HepG2 (cell line): ENCODE measurements around the gene SOCS7. TPM values are rescaled to one million over a fixed set of nuclear protein-coding genes. Genes with fewer than 3 reads are reported as not detected.
A peak's percentile ranks its signal among the peaks of the same experiment; 100 is the strongest.

ENCODE experiments used
- IKZF4 ChIP-seq: sonication (generic); formaldehyde crosslinking; IDR thresholded peaks from 2 replicates; pipeline ENCODE4 v1.5.1; 2020; ENCODE audit warnings: borderline replicate concordance, mild to moderate bottlenecking, low read depth, missing genetic modification reagents; ENCODE audit errors: not compliant biosample characterization
- KDM4B ChIP-seq: sonication (generic); formaldehyde crosslinking; IDR thresholded peaks from 2 replicates; pipeline ENCODE4 v1.4.0; 2020; ENCODE audit warnings: missing genetic modification reagents
- KLF11 ChIP-seq: IDR thresholded peaks from 2 replicates; pipeline ENCODE4 v1.6.1; 2016; ENCODE audit warnings: missing compliant biosample characterization
- MAF1 ChIP-seq: sonication (generic); formaldehyde crosslinking; IDR thresholded peaks from 2 replicates; pipeline ENCODE4 v1.5.0; 2020; ENCODE audit warnings: missing genetic modification reagents, borderline replicate concordance
- NONO ChIP-seq, 2 experiments: fragments of 450-650 bp in 1 of 2; sonication (generic) in 1 of 2; formaldehyde crosslinking in 1 of 2; IDR thresholded peaks in 1 of 2; conservative IDR thresholded peaks in 1 of 2; 2 replicates each; pipeline versions ENCODE4 v1.6.1 to v1.8.0; 2017 to 2022; ENCODE audit warnings: mild to moderate bottlenecking in 1 of 2, missing genetic modification reagents in 1 of 2, moderate library complexity in 1 of 2
- ZMYM3 ChIP-seq: sonication (generic); formaldehyde crosslinking; IDR thresholded peaks from 2 replicates; pipeline ENCODE4 v1.5.1; 2020; ENCODE audit warnings: mild to moderate bottlenecking, missing genetic modification reagents
- ZNF280D ChIP-seq: sonication (generic); formaldehyde crosslinking; IDR thresholded peaks from 2 replicates; pipeline ENCODE4 v1.5.1; 2020; ENCODE audit warnings: mild to moderate bottlenecking, missing genetic modification reagents
- ZNF484 ChIP-seq: sonication (generic); formaldehyde crosslinking; IDR thresholded peaks from 2 replicates; pipeline ENCODE4 v1.5.1; 2020; ENCODE audit warnings: mild to moderate bottlenecking, low read depth, missing genetic modification reagents, borderline replicate concordance
- ZNF546 ChIP-seq: sonication (generic); formaldehyde crosslinking; conservative IDR thresholded peaks from 2 replicates; pipeline ENCODE4 v1.8.1; 2023; ENCODE audit warnings: mild to moderate bottlenecking, missing genetic modification reagents
- polyA plus RNA-seq, 8 experiments: library from polyadenylated mRNA; depleted of rRNA in 3 of 8; stranded (reverse) in 7 of 8; unstranded in 1 of 8; fragments of >200 nt; fragmentation: Illumina TruSeq in 4 of 8; extraction: Trizol in 4 of 8; gene quantifications; 2 replicates each; pipeline versions ENCODE4 v1.2.1 to v1.2.3, GENCODE V29; 2011 to 2016; ENCODE audit warnings: low read depth in 4 of 8, missing spikeins in 1 of 8, mixed read lengths in 1 of 8; ENCODE audit not compliant: insufficient read depth in 1 of 8
- total RNA-seq, 5 experiments: library from RNA; depleted of rRNA; stranded (reverse); fragments of >200 nt; fragmentation: Illumina TruSeq; extraction: Trizol; gene quantifications; 2 replicates each; pipeline ENCODE4 v1.2.3, GENCODE V29; 2016; ENCODE audit warnings: low read depth in 1 of 5
- TF ChIP-seq, protein P1 (sequence below): sonication (generic); formaldehyde crosslinking; IDR thresholded peaks from 2 replicates; pipeline ENCODE4 v1.5.0; 2020; ENCODE audit warnings: missing genetic modification reagents
- TF ChIP-seq, protein P2 (sequence below): sonication (generic); formaldehyde crosslinking; IDR thresholded peaks from 2 replicates; pipeline ENCODE4 v1.4.0; 2020; ENCODE audit warnings: missing genetic modification reagents
- TF ChIP-seq, protein P3 (sequence below): sonication (generic); formaldehyde crosslinking; IDR thresholded peaks from one replicate; pipeline ENCODE4 v1.5.1; 2020; ENCODE audit warnings: mild to moderate bottlenecking, missing genetic modification reagents; ENCODE audit errors: not compliant biosample characterization

SOCS7 gene
- total and polyA plus RNA-seq, 2 of the 13 experiments (the other 11 are each of a cell fraction or from before 2014, with no cell fraction given), result 19.2 to 24.2 TPM

DNA sequence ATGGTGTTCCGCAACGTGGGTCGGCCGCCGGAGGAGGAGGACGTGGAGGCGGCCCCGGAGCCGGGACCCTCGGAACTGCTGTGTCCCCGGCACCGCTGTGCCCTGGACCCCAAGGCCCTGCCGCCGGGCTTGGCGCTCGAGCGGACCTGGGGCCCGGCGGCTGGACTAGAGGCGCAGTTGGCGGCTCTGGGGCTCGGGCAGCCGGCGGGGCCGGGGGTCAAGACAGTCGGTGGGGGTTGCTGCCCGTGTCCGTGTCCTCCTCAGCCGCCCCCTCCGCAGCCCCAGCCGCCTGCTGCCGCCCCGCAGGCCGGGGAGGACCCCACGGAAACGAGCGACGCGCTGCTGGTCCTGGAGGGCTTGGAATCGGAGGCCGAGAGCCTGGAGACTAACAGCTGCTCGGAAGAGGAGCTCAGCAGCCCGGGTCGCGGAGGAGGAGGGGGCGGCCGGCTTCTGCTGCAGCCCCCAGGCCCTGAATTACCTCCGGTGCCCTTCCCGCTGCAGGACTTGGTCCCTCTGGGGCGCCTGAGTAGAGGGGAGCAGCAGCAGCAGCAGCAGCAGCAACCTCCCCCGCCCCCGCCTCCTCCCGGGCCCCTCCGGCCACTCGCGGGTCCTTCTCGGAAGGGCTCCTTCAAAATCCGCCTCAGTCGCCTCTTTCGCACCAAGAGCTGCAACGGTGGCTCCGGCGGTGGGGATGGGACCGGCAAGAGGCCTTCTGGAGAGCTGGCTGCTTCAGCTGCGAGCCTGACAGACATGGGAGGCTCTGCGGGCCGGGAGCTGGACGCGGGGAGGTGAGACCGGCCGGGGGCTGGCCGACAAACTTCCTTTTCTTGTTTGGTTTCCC lies 821 bp downstream of the SOCS7 start (continued):
- no peak for TF ChIP-seq ZNF280D (CRISPR knock-in tag)
- TF ChIP-seq, protein P1, sequence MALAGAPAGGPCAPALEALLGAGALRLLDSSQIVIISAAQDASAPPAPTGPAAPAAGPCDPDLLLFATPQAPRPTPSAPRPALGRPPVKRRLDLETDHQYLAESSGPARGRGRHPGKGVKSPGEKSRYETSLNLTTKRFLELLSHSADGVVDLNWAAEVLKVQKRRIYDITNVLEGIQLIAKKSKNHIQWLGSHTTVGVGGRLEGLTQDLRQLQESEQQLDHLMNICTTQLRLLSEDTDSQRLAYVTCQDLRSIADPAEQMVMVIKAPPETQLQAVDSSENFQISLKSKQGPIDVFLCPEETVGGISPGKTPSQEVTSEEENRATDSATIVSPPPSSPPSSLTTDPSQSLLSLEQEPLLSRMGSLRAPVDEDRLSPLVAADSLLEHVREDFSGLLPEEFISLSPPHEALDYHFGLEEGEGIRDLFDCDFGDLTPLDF (CRISPR knock-in tag), result no peak
- no peak for TF ChIP-seq IKZF4 (CRISPR knock-in tag)
- TF ChIP-seq KDM4B, result 0 out of 2 replicates have a peak, but pooled peaks have one; percentile 19
- no peak for TF ChIP-seq MAF1 (CRISPR knock-in tag)
- no peak for TF ChIP-seq KLF11 (CRISPR knock-in tag)
- no peak for TF ChIP-seq NONO (IDR thresholded peaks at IDR 0.05)
- TF ChIP-seq NONO (CRISPR knock-in tag; conservative IDR thresholded peaks at IDR 0.05), result no peak; the same call in 1 of the 2 replicates
- TF ChIP-seq, protein P2, sequence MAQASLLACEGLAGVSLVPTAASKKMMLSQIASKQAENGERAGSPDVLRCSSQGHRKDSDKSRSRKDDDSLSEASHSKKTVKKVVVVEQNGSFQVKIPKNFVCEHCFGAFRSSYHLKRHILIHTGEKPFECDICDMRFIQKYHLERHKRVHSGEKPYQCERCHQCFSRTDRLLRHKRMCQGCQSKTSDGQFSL (CRISPR knock-in tag), result no peak
- TF ChIP-seq ZNF546 (CRISPR knock-in tag), result no peak; the same call in 1 of the 2 replicates
- no peak for TF ChIP-seq ZNF484 (CRISPR knock-in tag)
- TF ChIP-seq, protein P3, sequence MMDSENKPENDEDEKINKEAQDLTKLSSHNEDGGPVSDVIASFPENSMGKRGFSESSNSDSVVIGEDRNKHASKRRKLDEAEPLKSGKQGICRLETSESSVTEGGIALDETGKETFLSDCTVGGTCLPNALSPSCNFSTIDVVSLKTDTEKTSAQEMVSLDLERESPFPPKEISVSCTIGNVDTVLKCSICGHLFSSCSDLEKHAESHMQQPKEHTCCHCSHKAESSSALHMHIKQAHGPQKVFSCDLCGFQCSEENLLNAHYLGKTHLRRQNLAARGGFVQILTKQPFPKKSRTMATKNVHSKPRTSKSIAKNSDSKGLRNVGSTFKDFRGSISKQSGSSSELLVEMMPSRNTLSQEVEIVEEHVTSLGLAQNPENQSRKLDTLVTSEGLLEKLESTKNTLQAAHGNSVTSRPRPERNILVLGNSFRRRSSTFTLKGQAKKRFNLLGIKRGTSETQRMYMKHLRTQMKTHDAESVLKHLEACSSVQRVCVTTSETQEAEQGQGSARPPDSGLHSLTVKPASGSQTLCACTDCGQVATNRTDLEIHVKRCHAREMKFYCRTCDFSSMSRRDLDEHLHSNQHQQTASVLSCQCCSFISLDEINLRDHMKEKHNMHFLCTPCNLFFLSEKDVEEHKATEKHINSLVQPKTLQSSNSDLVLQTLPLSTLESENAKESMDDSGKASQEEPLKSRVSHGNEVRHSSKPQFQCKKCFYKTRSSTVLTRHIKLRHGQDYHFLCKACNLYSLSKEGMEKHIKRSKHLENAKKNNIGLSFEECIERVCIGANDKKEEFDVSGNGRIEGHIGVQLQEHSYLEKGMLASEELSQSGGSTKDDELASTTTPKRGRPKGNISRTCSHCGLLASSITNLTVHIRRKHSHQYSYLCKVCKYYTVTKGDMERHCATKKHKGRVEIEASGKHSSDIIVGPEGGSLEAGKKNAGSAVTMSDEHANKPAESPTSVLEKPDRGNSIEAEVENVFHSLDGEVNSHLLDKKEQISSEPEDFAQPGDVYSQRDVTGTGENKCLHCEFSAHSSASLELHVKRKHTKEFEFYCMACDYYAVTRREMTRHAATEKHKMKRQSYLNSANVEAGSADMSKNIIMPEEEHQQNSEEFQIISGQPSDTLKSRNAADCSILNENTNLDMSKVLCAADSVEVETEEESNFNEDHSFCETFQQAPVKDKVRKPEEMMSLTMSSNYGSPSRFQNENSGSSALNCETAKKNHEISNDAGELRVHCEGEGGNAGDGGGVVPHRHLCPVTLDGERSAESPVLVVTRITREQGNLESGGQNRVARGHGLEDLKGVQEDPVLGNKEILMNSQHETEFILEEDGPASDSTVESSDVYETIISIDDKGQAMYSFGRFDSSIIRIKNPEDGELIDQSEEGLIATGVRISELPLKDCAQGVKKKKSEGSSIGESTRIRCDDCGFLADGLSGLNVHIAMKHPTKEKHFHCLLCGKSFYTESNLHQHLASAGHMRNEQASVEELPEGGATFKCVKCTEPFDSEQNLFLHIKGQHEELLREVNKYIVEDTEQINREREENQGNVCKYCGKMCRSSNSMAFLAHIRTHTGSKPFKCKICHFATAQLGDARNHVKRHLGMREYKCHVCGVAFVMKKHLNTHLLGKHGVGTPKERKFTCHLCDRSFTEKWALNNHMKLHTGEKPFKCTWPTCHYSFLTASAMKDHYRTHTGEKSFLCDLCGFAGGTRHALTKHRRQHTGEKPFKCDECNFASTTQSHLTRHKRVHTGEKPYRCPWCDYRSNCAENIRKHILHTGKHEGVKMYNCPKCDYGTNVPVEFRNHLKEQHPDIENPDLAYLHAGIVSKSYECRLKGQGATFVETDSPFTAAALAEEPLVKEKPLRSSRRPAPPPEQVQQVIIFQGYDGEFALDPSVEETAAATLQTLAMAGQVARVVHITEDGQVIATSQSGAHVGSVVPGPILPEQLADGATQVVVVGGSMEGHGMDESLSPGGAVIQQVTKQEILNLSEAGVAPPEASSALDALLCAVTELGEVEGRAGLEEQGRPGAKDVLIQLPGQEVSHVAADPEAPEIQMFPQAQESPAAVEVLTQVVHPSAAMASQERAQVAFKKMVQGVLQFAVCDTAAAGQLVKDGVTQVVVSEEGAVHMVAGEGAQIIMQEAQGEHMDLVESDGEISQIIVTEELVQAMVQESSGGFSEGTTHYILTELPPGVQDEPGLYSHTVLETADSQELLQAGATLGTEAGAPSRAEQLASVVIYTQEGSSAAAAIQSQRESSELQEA, result no peak
- TF ChIP-seq ZMYM3 (CRISPR knock-in tag), result peak; percentile 25; the same call in 1 of the 2 replicates
